ENCODE measurements around the gene AKT2. TPM values are rescaled to one million over a fixed set of nuclear protein-coding genes. Genes with fewer than 3 reads are reported as not detected.

AKT2 gene
- total and polyA plus RNA-seq, 2 of the 8 experiments (the other 6 are each of a cell fraction or from before 2014, with no cell fraction given) = 151 to 183 TPM

DNA sequence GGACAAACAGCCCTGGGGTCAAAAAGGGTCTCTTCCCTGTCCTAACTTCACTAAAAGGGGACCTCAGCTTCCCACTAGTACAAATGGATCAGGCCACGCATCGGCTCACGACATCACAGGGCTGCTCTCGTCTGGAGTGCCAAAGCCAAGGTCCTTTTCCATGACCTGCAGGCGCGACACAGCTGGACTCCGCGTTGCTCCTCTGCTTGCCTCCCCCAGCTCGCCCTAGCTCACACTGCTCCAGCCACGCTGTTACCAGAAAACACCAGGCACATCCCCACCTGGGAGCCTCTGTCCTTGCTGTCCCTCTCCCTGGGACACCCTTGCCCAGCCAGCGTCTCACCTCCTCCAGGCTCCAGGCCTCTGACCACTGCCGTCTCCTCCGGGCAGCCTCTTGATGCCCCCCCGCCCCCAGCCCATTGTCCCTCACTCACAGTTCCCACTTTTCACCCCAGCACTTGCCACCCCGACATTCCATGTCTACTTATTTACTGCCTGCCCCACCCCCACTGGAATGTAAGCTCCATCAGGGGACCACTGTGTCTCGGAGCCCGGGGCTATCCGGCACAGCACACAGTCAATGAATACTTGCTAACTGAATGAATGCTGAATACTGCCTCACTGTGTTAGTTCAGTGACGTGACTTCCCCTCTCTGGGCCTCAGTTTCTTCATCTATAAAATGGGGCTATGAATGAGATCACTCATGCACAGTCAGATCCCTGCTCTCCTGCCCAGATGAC lies 20.7 kb downstream of the AKT2 start (continued):
- TF ChIP-seq CTBP2 (IDR thresholded peaks at IDR 0.05; ENCODE audit: borderline replicate concordance, insufficient read depth, insufficient read length, low read length) = no peak
- TF ChIP-seq TEAD4 (IDR thresholded peaks at IDR 0.05; ENCODE audit: low read depth, low read length) = peak; percentile 67
- TF ChIP-seq CBX8 (IDR thresholded peaks at IDR 0.05; ENCODE audit: borderline replicate concordance, low read depth, low read length) = no peak
- TF ChIP-seq HDAC2 (IDR thresholded peaks at IDR 0.05; ENCODE audit: borderline replicate concordance in 1 of 2, low read depth in 2 of 2, low read length in 2 of 2) = 0 out of 4 replicates have a peak, but pooled peaks of 1 of the 2 experiments have one; percentile 41
- no peak for TF ChIP-seq RNF2 (IDR thresholded peaks at IDR 0.05; ENCODE audit: borderline replicate concordance, low read depth, low read length, missing control alignments, poor library complexity, severe bottlenecking)
- no peak for TF ChIP-seq SP4 (IDR thresholded peaks at IDR 0.05; ENCODE audit: low read length)
- no peak for TF ChIP-seq USF2 (IDR thresholded peaks at IDR 0.05; ENCODE audit: low read length)
- TF ChIP-seq RXRA (IDR thresholded peaks at IDR 0.05; ENCODE audit: insufficient read depth, low read depth, low read length) = no peak
- TF ChIP-seq SIX5 (IDR thresholded peaks at IDR 0.05; ENCODE audit: low read depth, low read length) = no peak
- TF ChIP-seq KDM1A (IDR thresholded peaks at IDR 0.05; ENCODE audit: borderline replicate concordance, low read length) = peak; percentile 88
- no peak for TF ChIP-seq RBBP5 (IDR thresholded peaks at IDR 0.05; ENCODE audit: borderline replicate concordance, low read depth, low read length)

All from H1 (cell line).